IMR-90 (cell line): ENCODE measurements around the gene PTPRG. TPM values are rescaled to one million over a fixed set of nuclear protein-coding genes. Genes with fewer than 3 reads are reported as not detected.

Experiments
- ATAC-seq: fragments of 200-7000 bp; cut with Tn5 transposase; 2 replicates; pipeline ENCODE4 v1.9.1; 2020; ENCODE audit warnings: low read depth, mild to moderate bottlenecking, moderate library complexity
- BruUV-seq: library from RNA; stranded (reverse); fragments of 400-500 nt; replicated peaks from 2 replicates; lab custom pipeline; 2021; lab: Mats Ljungman, UMichigan
- CTCF ChIA-PET: fragments of 300-600 bp; formaldehyde crosslinking; extraction: SDS; loops from one replicate; lab custom pipeline; 2021; ENCODE audit warnings: antibody characterized with exemption; lab: Yijun Ruan, JAX
- POLR2A ChIA-PET: fragments of 300-600 bp; sonication (Branson Sonifier 250); formaldehyde crosslinking; loops from one replicate; lab custom pipeline; 2022; ENCODE audit warnings: antibody characterized with exemption; ENCODE audit not compliant: unreplicated experiment; lab: Charles Lee
- DNase-seq: peaks from one replicate; pipeline ENCODE4 v3.0.0; 2013
- H2AFZ ChIP-seq: replicated peaks from 2 replicates; pipeline ENCODE3; 2013; ENCODE audit warnings: low read length, mild to moderate bottlenecking; ENCODE audit not compliant: poor library complexity
- H2AK5ac ChIP-seq: 2 replicates; pipeline ENCODE4 v1.6.1; 2013; ENCODE audit warnings: low read depth, low read length, inconsistent platforms
- H2AK9ac ChIP-seq: replicated peaks from 2 replicates; pipeline ENCODE3; 2013; ENCODE audit warnings: mild to moderate bottlenecking, low read depth, low read length, moderate library complexity; ENCODE audit not compliant: poor library complexity
- H2BK120ac ChIP-seq: 2 replicates; pipeline ENCODE4 v1.6.1; 2013; ENCODE audit warnings: low read depth, low read length, inconsistent platforms
- H2BK15ac ChIP-seq: 3 replicates; pipeline ENCODE4 v1.6.1; 2013; ENCODE audit warnings: low read depth, low read length, inconsistent platforms
- H2BK20ac ChIP-seq: 2 replicates; pipeline ENCODE4 v1.6.1; 2013; ENCODE audit warnings: low read depth, mild to moderate bottlenecking, inconsistent platforms, low read length, moderate library complexity
- H2BK5ac ChIP-seq: 2 replicates; pipeline ENCODE4 v1.6.1; 2013; ENCODE audit warnings: mild to moderate bottlenecking, low read depth, low read length, inconsistent platforms; ENCODE audit not compliant: poor library complexity, severe bottlenecking
- H3K14ac ChIP-seq: replicated peaks from 2 replicates; pipeline ENCODE4 v1.6.1; 2013; ENCODE audit warnings: low read depth, low read length, inconsistent platforms
- H3K18ac ChIP-seq: 2 replicates; pipeline ENCODE4 v1.6.1; 2013; ENCODE audit warnings: low read depth, low read length, control low read depth
- H3K23ac ChIP-seq: 2 replicates; pipeline ENCODE4 v1.6.1; 2013; ENCODE audit warnings: low read depth, low read length, inconsistent platforms
- H3K27ac ChIP-seq: 2 replicates; pipeline ENCODE4 v1.5.1; 2013; ENCODE audit warnings: mild to moderate bottlenecking, control low read depth, low read length; ENCODE audit not compliant: insufficient read depth
- H3K27me3 ChIP-seq: 2 replicates; pipeline ENCODE4 v1.6.1; 2013; ENCODE audit warnings: low read length; ENCODE audit not compliant: control insufficient read depth, insufficient read depth
- H3K36me3 ChIP-seq: 2 replicates; pipeline ENCODE4 v1.6.1; 2013; ENCODE audit warnings: low read length, mixed read lengths; ENCODE audit not compliant: control insufficient read depth, insufficient read depth
- H3K4ac ChIP-seq: 2 replicates; pipeline ENCODE4 v1.6.1; 2013; ENCODE audit warnings: low read depth, low read length, inconsistent platforms
- H3K4me1 ChIP-seq: 2 replicates; pipeline ENCODE4 v1.6.1; 2013; ENCODE audit warnings: low read length, mixed read lengths; ENCODE audit not compliant: control insufficient read depth, insufficient read depth
- H3K4me2 ChIP-seq: 2 replicates; pipeline ENCODE4 v1.6.1; 2013; ENCODE audit warnings: low read depth, mild to moderate bottlenecking, control low read depth, low read length, moderate library complexity
- H3K4me3 ChIP-seq: 2 replicates; pipeline ENCODE4 v1.5.1; 2013; ENCODE audit warnings: low read depth, mild to moderate bottlenecking, control low read depth, low read length, moderate library complexity; ENCODE audit not compliant: insufficient read depth
- H3K56ac ChIP-seq: 2 replicates; pipeline ENCODE4 v1.6.1; 2013; ENCODE audit warnings: low read length, inconsistent platforms; ENCODE audit not compliant: insufficient read depth; ENCODE audit errors: extremely low read depth
- H3K79me1 ChIP-seq, 2 experiments: 2 replicates each; pipeline ENCODE4 v1.6.1; 2013; ENCODE audit warnings: low read length in 2 of 2, inconsistent platforms in 1 of 2, low read depth in 1 of 2
- H3K9ac ChIP-seq: 2 replicates; pipeline ENCODE4 v1.6.1; 2013; ENCODE audit warnings: low read depth, low read length, control low read depth
- H3K9me1 ChIP-seq: 2 replicates; pipeline ENCODE4 v1.6.1; 2013; ENCODE audit warnings: low read length, inconsistent platforms; ENCODE audit not compliant: insufficient read depth
- H3K9me3 ChIP-seq: 2 replicates; pipeline ENCODE4 v1.6.1; 2013; ENCODE audit warnings: low read length; ENCODE audit not compliant: control insufficient read depth, insufficient read depth
- H4K20me1 ChIP-seq: 2 replicates; pipeline ENCODE4 v1.6.1; 2013; ENCODE audit warnings: low read length, inconsistent platforms; ENCODE audit not compliant: insufficient read depth
- H4K5ac ChIP-seq: 2 replicates; pipeline ENCODE4 v1.6.1; 2013; ENCODE audit warnings: mild to moderate bottlenecking, low read depth, low read length, control low read depth
- H4K8ac ChIP-seq, 2 experiments: 2 replicates each; pipeline ENCODE4 v1.6.1; 2013; ENCODE audit warnings: low read depth in 2 of 2, low read length in 2 of 2, control low read depth in 1 of 2, inconsistent platforms in 1 of 2
- H4K91ac ChIP-seq: 2 replicates; pipeline ENCODE4 v1.6.1; 2013; ENCODE audit warnings: low read depth, low read length, inconsistent platforms; ENCODE audit not compliant: insufficient read depth
- BHLHE40 ChIP-seq: fragments of 150-350 bp; IDR thresholded peaks from 2 replicates; pipeline ENCODE4 v1.6.1; 2016; ENCODE audit warnings: mild to moderate bottlenecking, low read depth, low read length
- WGBS, 2 experiments: methylation state at CpG; one replicate each; pipeline versions ENCODE4 v1.1.5 to v1.1.7; 2013; ENCODE audit warnings: missing lambda C conversion rate in 2 of 2; ENCODE audit not compliant: insufficient read length in 1 of 2; ENCODE audit errors: extremely low coverage in 2 of 2; 5-methylcytosine and 5-hydroxymethylcytosine counted together
- dilution Hi-C: fragments of 300-500 bp; cut with HindIII; formaldehyde crosslinking; loops from one replicate; pipeline ENCODE4 v1.14.3; 2018; ENCODE audit warnings: low sequenced_read_pairs; ENCODE audit not compliant: unreplicated experiment
- in situ Hi-C: fragments of 300-500 bp; cut with MboI; formaldehyde crosslinking; loops from 3 replicates; pipeline ENCODE4 v1.14.3; 2019; ENCODE audit warnings: low sequenced_read_pairs, inconsistent platforms, mixed read lengths
- intact Hi-C: fragments of 100-400 bp; cut with micrococcal nuclease; formaldehyde crosslinking; loops from 2 replicates; pipeline ENCODE4 v1.10.0; 2022
- polyA plus RNA-seq, 3 experiments: library from polyadenylated mRNA; depleted of rRNA; stranded (reverse); fragments of >200 nt; gene quantifications; 2 replicates each; pipeline ENCODE4 v1.2.3, GENCODE V29; 2012; ENCODE audit warnings: low replicate concordance in 1 of 3
- total RNA-seq: library from RNA; depleted of rRNA; stranded (reverse); fragments of >200 nt; gene quantifications from 2 replicates; pipeline ENCODE4 v1.2.3, GENCODE V29; 2012
- TF ChIP-seq, protein P1 (sequence below): fragments of 150-350 bp; IDR thresholded peaks from 2 replicates; pipeline ENCODE4 v1.6.1; 2017; ENCODE audit warnings: mild to moderate bottlenecking, antibody characterized with exemption, low read length, low read depth

Gene PTPRG
- total and polyA plus RNA-seq, 2 of the 4 experiments (the other 2 are of a cell fraction) = 7.7 to 31.0 TPM

DNA sequence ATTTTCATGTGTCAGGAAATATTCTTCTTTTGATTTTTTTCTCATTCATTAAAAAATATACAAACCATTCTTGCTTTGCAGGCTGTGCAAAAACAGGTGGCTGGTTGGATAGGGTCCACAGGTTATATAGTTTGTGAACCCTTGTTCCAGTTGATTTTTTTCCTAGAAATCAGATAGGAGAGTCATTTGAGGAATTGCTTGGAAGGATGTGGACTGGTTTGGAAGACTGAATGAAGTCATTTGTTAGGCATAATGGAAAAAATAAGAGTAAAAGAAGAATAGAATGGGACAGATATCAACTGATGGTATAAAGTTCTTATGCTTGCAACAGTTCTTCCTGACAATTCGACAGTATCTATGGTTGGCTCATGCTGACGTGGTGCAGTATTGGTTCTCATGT, 189.4 kb downstream of the PTPRG start:
- no peaks in the 10 kb centered on the region for H3K27me3 ChIP-seq
- H2AFZ ChIP-seq = no peak overlapping the region
- no peak overlapping the region for H2BK5ac ChIP-seq
- no peak overlapping the region for H3K4ac ChIP-seq
- dilution Hi-C loops (no loop called here), intact Hi-C loops (no loop called here), in situ Hi-C loops (no loop called here)
- no peaks in the 10 kb centered on the region for H3K4me1 ChIP-seq
- no peak overlapping the region for H4K91ac ChIP-seq
- no peak for ATAC-seq
- ChIA-PET CTCF (no interaction called here), POLR2A (no interaction called here)
- H3K36me3 ChIP-seq = no peaks in the 10 kb centered on the region
- H2BK15ac ChIP-seq = no peak overlapping the region
- H2AK9ac ChIP-seq = no peak overlapping the region
- H3K18ac ChIP-seq = no peak overlapping the region
- no peak overlapping the region for H2BK120ac ChIP-seq
- no peaks in the 10 kb centered on the region for H4K20me1 ChIP-seq
- H3K27ac ChIP-seq = no peak overlapping the region
- H3K79me1 ChIP-seq = peaks cover 9 to 31% of the 10 kb centered on the region in 2 experiments
- no peak overlapping the region for H3K23ac ChIP-seq
- no CpG with 5 or more reads among the region's 2 CpGs for WGBS, 2 experiments
- peak; percentile 16 for DNase-seq
- BruUV-seq = no TSS peak
- no peaks in the 10 kb centered on the region for H3K9me3 ChIP-seq
- no peak overlapping the region for H4K5ac ChIP-seq
- H3K9ac ChIP-seq = no peak overlapping the region
- H4K8ac ChIP-seq = no peak overlapping the region
- H3K56ac ChIP-seq = no peak overlapping the region
- TF ChIP-seq, protein P1, sequence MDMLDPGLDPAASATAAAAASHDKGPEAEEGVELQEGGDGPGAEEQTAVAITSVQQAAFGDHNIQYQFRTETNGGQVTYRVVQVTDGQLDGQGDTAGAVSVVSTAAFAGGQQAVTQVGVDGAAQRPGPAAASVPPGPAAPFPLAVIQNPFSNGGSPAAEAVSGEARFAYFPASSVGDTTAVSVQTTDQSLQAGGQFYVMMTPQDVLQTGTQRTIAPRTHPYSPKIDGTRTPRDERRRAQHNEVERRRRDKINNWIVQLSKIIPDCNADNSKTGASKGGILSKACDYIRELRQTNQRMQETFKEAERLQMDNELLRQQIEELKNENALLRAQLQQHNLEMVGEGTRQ = no peak
- no peak for TF ChIP-seq BHLHE40
- no peak overlapping the region for H3K4me3 ChIP-seq
- no peak overlapping the region for H3K14ac ChIP-seq
- no peaks in the 10 kb centered on the region; the same call in 1 of the 2 replicates for H3K9me1 ChIP-seq
- no peak overlapping the region for H2BK20ac ChIP-seq
- no peak overlapping the region for H2AK5ac ChIP-seq
- no peak overlapping the region for H3K4me2 ChIP-seq
